H9 (cell line): ENCODE measurements around the gene DNAJC11. TPM values are rescaled to one million over a fixed set of nuclear protein-coding genes. Genes with fewer than 3 reads are reported as not detected.

Experiments used
- DNase-seq: peaks from one replicate; pipeline ENCODE4 v3.0.0-alpha.2; 2017
- H2AFZ ChIP-seq: one replicate; pipeline ENCODE4 v1.6.1; 2013; ENCODE audit warnings: mild to moderate bottlenecking, low read length, control low read depth, moderate library complexity
- H2AK5ac ChIP-seq: 2 replicates; pipeline ENCODE4 v1.6.1; 2013; ENCODE audit warnings: low read length, control low read depth, mixed read lengths; ENCODE audit not compliant: insufficient read length
- H2BK120ac ChIP-seq: one replicate; pipeline ENCODE4 v1.6.1; 2013; ENCODE audit warnings: low read depth, mild to moderate bottlenecking, low read length, control low read depth, inconsistent platforms; ENCODE audit not compliant: poor library complexity, severe bottlenecking
- H2BK12ac ChIP-seq: 2 replicates; pipeline ENCODE4 v1.6.1; 2013; ENCODE audit warnings: low read length, control low read depth, mixed read lengths, low read depth; ENCODE audit not compliant: insufficient read length
- H2BK15ac ChIP-seq: 2 replicates; pipeline ENCODE4 v1.6.1; 2013; ENCODE audit warnings: low read depth, low read length, control low read depth
- H2BK20ac ChIP-seq: one replicate; pipeline ENCODE4 v1.6.1; 2013; ENCODE audit warnings: low read depth, mild to moderate bottlenecking, low read length, control low read depth, inconsistent platforms; ENCODE audit not compliant: poor library complexity, severe bottlenecking
- H2BK5ac ChIP-seq: 2 replicates; pipeline ENCODE4 v1.6.1; 2013; ENCODE audit warnings: low read length, control low read depth, mixed read lengths; ENCODE audit not compliant: insufficient read length
- H3K14ac ChIP-seq: 2 replicates; pipeline ENCODE4 v1.6.1; 2013; ENCODE audit warnings: low read length, control low read depth; ENCODE audit not compliant: insufficient read depth
- H3K18ac ChIP-seq: 2 replicates; pipeline ENCODE4 v1.6.1; 2013; ENCODE audit warnings: low read depth, mild to moderate bottlenecking, mixed read lengths, low read length, control low read depth; ENCODE audit not compliant: insufficient read length
- H3K23ac ChIP-seq: 2 replicates; pipeline ENCODE4 v1.6.1; 2013; ENCODE audit warnings: low read length, control low read depth, mixed read lengths, low read depth; ENCODE audit not compliant: insufficient read length
- H3K23me2 ChIP-seq: 2 replicates; pipeline ENCODE4 v1.6.1; 2013; ENCODE audit warnings: low read depth, mild to moderate bottlenecking, mixed read lengths, low read length, control low read depth; ENCODE audit not compliant: insufficient read length, poor library complexity, severe bottlenecking
- H3K27ac ChIP-seq: 2 replicates; pipeline ENCODE4 v1.5.1; 2013; ENCODE audit warnings: low read length, control low read depth, mixed read lengths, low read depth; ENCODE audit not compliant: insufficient read length
- H3K27me3 ChIP-seq: 2 replicates; pipeline ENCODE4 v1.6.1; 2013; ENCODE audit warnings: low read length, control low read depth, inconsistent platforms; ENCODE audit not compliant: insufficient read depth
- H3K4ac ChIP-seq: 2 replicates; pipeline ENCODE4 v1.6.1; 2013; ENCODE audit warnings: low read depth, mild to moderate bottlenecking, control low read depth, inconsistent platforms, low read length, moderate library complexity
- H3K4me1 ChIP-seq: 2 replicates; pipeline ENCODE4 v1.6.1; 2013; ENCODE audit warnings: low read length, control low read depth, inconsistent platforms; ENCODE audit not compliant: insufficient read depth
- H3K4me2 ChIP-seq: 2 replicates; pipeline ENCODE4 v1.6.1; 2013; ENCODE audit warnings: low read length, control low read depth, mixed read lengths; ENCODE audit not compliant: insufficient read length, insufficient read depth
- H3K56ac ChIP-seq: 2 replicates; pipeline ENCODE4 v1.6.1; 2013; ENCODE audit warnings: low read depth, mild to moderate bottlenecking, mixed read lengths, low read length, control low read depth; ENCODE audit not compliant: insufficient read length
- H3K79me1 ChIP-seq: 2 replicates; pipeline ENCODE4 v1.6.1; 2013; ENCODE audit warnings: low read depth, mild to moderate bottlenecking, moderate library complexity, low read length, control low read depth, inconsistent platforms; ENCODE audit not compliant: insufficient read depth, poor library complexity, severe bottlenecking
- H3K79me2 ChIP-seq: 2 replicates; pipeline ENCODE4 v1.6.1; 2013; ENCODE audit warnings: low read length, control low read depth, inconsistent platforms; ENCODE audit not compliant: insufficient read depth
- H3K9ac ChIP-seq: 2 replicates; pipeline ENCODE4 v1.6.1; 2013; ENCODE audit warnings: low read length, control low read depth, mixed read lengths; ENCODE audit not compliant: insufficient read length; ENCODE audit errors: extremely low read depth
- H3K9me3 ChIP-seq: one replicate; pipeline ENCODE4 v1.6.1; 2013; ENCODE audit warnings: low read depth, low read length, inconsistent platforms; ENCODE audit not compliant: control insufficient read depth
- H3T11ph ChIP-seq: one replicate; pipeline ENCODE4 v1.6.1; 2013; ENCODE audit warnings: mild to moderate bottlenecking, low read length, control low read depth, inconsistent platforms
- H4K20me1 ChIP-seq: one replicate; pipeline ENCODE4 v1.6.1; 2013; ENCODE audit not compliant: control insufficient read depth, insufficient read length, insufficient read depth
- H4K5ac ChIP-seq: 2 replicates; pipeline ENCODE4 v1.6.1; 2013; ENCODE audit warnings: low read depth, mild to moderate bottlenecking, mixed read lengths, low read length, control low read depth; ENCODE audit not compliant: insufficient read length
- H4K8ac ChIP-seq: replicated peaks from 2 replicates; pipeline ENCODE4 v1.6.1; 2013; ENCODE audit warnings: low read length, control low read depth, mixed read lengths, low read depth; ENCODE audit not compliant: insufficient read length
- H4K91ac ChIP-seq: 2 replicates; pipeline ENCODE4 v1.6.1; 2013; ENCODE audit warnings: low read depth, mild to moderate bottlenecking, moderate library complexity, mixed read lengths, low read length, control low read depth; ENCODE audit not compliant: insufficient read length
- H3K27ac Mint-ChIP-seq, 3 experiments: 2 replicates in 2 of 3; 3 replicates in 1 of 3; pipeline ENCODE4 v1.8.0; 2020 to 2021; ENCODE audit warnings: mixed read lengths in 3 of 3, mild to moderate bottlenecking in 1 of 3, moderate library complexity in 1 of 3
- H3K27me3 Mint-ChIP-seq: 2 replicates; pipeline ENCODE4 v1.8.0; 2021; ENCODE audit warnings: low read depth, mild to moderate bottlenecking, moderate library complexity, mixed read lengths
- H3K36me3 Mint-ChIP-seq, 3 experiments: 2 replicates in 2 of 3; 3 replicates in 1 of 3; pipeline ENCODE4 v1.8.0; 2020 to 2021; ENCODE audit warnings: low read depth in 3 of 3, mixed read lengths in 3 of 3; ENCODE audit not compliant: insufficient read depth in 1 of 3
- H3K4me1 Mint-ChIP-seq, 2 experiments: 2 replicates each; pipeline ENCODE4 v1.8.0; 2020; ENCODE audit warnings: mixed read lengths in 2 of 2
- H3K4me3 Mint-ChIP-seq, 2 experiments: 2 replicates in 1 of 2; 3 replicates in 1 of 2; pipeline ENCODE4 v1.8.0; 2020 to 2021; ENCODE audit warnings: mild to moderate bottlenecking in 2 of 2, mixed read lengths in 2 of 2, moderate library complexity in 1 of 2
- H3K9me3 Mint-ChIP-seq, 2 experiments: 2 replicates in 1 of 2; 3 replicates in 1 of 2; pipeline ENCODE4 v1.8.0; 2020; ENCODE audit warnings: mild to moderate bottlenecking in 2 of 2, mixed read lengths in 2 of 2, moderate library complexity in 1 of 2
- WGBS: extraction: QIAGEN DNeasy Blood & Tissue Kit; methylation state at CpG from one replicate; pipeline ENCODE4 v1.1.7; 2013; ENCODE audit warnings: missing lambda C conversion rate, low lambda C conversion rate, mixed read lengths; ENCODE audit not compliant: insufficient read length; ENCODE audit errors: extremely low coverage; 5-methylcytosine and 5-hydroxymethylcytosine counted together
- total RNA-seq: library from RNA; stranded (reverse); gene quantifications from 2 replicates; pipeline ENCODE4 v1.2.1, GENCODE V29; 2021
- TF ChIP-seq, protein P1 (sequence below): fragments of 200-600 bp; sonication (generic); conservative IDR thresholded peaks from 3 replicates; pipeline ENCODE4 v1.8.0; 2021; ENCODE audit warnings: antibody characterized with exemption, mild to moderate bottlenecking

The DNAJC11 gene
- total RNA-seq, 1 experiment from 2014 or later, result 88.5 TPM

- Mint-ChIP-seq H3K9me3 (no peaks in the 10 kb centered on the region), H3K4me1 (peaks cover 16 to 18% of the 10 kb centered on the region in 2 experiments), H3K4me3 (no peak overlapping the region), H3K27me3 (no peaks in the 10 kb centered on the region), H3K27ac (0 out of 7 replicates have a peak overlapping the region, but pooled peaks of 1 of the 3 experiments have one; percentile 50), H3K36me3 (peaks cover 28 to 78% (median 68%) of the 10 kb centered on the region in 3 experiments)
- Histone ChIP-seq H3K23me2 (peaks cover 8% of the 10 kb centered on the region), H3K56ac (no peak overlapping the region), H2BK20ac (no peak overlapping the region), H2BK15ac (no peak overlapping the region), H4K5ac (no peak overlapping the region), H2AK5ac (no peak overlapping the region), H3K27me3 (no peaks in the 10 kb centered on the region), H2AFZ (no peak overlapping the region), H3T11ph (no peak overlapping the region), H3K4me2 (no peak overlapping the region), H3K23ac (no peak overlapping the region), H3K4ac (no peak overlapping the region), H2BK5ac (no peak overlapping the region), H4K20me1 (peaks cover 2% of the 10 kb centered on the region), H3K79me1 (peaks cover 15% of the 10 kb centered on the region), H3K18ac (no peak overlapping the region), H4K91ac (no peak overlapping the region), H3K27ac (no peak overlapping the region), H3K9ac (no peak overlapping the region), H3K9me3 (no peaks in the 10 kb centered on the region), H3K14ac (no peak overlapping the region), H2BK12ac (no peak overlapping the region), H3K4me1 (no peaks in the 10 kb centered on the region), H4K8ac (no peak overlapping the region), H3K79me2 (peaks cover 18% of the 10 kb centered on the region; the same call in 1 of the 2 replicates), H2BK120ac (no peak overlapping the region)
- WGBS, result no CpG with 5 or more reads among the region's 4 CpGs
- DNase-seq, result no peak
- TF ChIP-seq, protein P1, sequence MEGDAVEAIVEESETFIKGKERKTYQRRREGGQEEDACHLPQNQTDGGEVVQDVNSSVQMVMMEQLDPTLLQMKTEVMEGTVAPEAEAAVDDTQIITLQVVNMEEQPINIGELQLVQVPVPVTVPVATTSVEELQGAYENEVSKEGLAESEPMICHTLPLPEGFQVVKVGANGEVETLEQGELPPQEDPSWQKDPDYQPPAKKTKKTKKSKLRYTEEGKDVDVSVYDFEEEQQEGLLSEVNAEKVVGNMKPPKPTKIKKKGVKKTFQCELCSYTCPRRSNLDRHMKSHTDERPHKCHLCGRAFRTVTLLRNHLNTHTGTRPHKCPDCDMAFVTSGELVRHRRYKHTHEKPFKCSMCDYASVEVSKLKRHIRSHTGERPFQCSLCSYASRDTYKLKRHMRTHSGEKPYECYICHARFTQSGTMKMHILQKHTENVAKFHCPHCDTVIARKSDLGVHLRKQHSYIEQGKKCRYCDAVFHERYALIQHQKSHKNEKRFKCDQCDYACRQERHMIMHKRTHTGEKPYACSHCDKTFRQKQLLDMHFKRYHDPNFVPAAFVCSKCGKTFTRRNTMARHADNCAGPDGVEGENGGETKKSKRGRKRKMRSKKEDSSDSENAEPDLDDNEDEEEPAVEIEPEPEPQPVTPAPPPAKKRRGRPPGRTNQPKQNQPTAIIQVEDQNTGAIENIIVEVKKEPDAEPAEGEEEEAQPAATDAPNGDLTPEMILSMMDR, result no peak
These were observed 82.6 kb downstream of the DNAJC11 start for GRCh38 chr1:6619045-6619444.
